HEK293T (cell line): ENCODE results near the gene CLMP.
A peak's percentile ranks its signal among the peaks of the same experiment; 100 is the strongest.

Experiments used
- CTCF ChIA-PET: fragments of 350-600 bp; formaldehyde crosslinking; extraction: SDS; loops from one replicate; lab custom pipeline; 2021; ENCODE audit warnings: antibody characterized with exemption, inconsistent platforms; lab: Yijun Ruan, JAX
- POLR2A ChIA-PET: fragments of 350-600 bp; formaldehyde crosslinking; extraction: SDS; loops from one replicate; lab custom pipeline; 2020; ENCODE audit warnings: antibody characterized with exemption, inconsistent platforms; lab: Yijun Ruan, JAX
- DNase-seq: peaks from one replicate; pipeline ENCODE4 v3.0.0; 2012; ENCODE audit warnings: mixed read lengths; ENCODE audit errors: extremely low spot score
- ARNT ChIP-seq: fragments of 450-650 bp; IDR thresholded peaks from 2 replicates; pipeline ENCODE4 v1.6.1; 2017; ENCODE audit warnings: mild to moderate bottlenecking
- BHLHE40 ChIP-seq: fragments of 450-650 bp; IDR thresholded peaks from 2 replicates; pipeline ENCODE4 v1.6.1; 2016; ENCODE audit warnings: mild to moderate bottlenecking, moderate library complexity, borderline replicate concordance
- CTBP1 ChIP-seq: fragments of 450-650 bp; IDR thresholded peaks from 2 replicates; pipeline ENCODE4 v1.6.1; 2016; ENCODE audit warnings: borderline replicate concordance
- ELF4 ChIP-seq: fragments of 450-650 bp; IDR thresholded peaks from 2 replicates; pipeline ENCODE4 v1.6.1; 2017; ENCODE audit warnings: antibody characterized with exemption
- FOXA1 ChIP-seq: fragments of 450-650 bp; IDR thresholded peaks from 2 replicates; pipeline ENCODE4 v1.6.1; 2016; ENCODE audit warnings: mild to moderate bottlenecking
- FOXK2 ChIP-seq: fragments of 450-650 bp; IDR thresholded peaks from 2 replicates; pipeline ENCODE4 v1.6.1; 2016; ENCODE audit warnings: mild to moderate bottlenecking
- FOXM1 ChIP-seq: fragments of 450-650 bp; IDR thresholded peaks from 2 replicates; pipeline ENCODE4 v1.6.1; 2017; ENCODE audit warnings: mild to moderate bottlenecking, borderline replicate concordance
- HDGF ChIP-seq: fragments of 450-650 bp; IDR thresholded peaks from 2 replicates; pipeline ENCODE4 v1.6.1; 2017; ENCODE audit warnings: antibody characterized with exemption, borderline replicate concordance
- L3MBTL2 ChIP-seq: fragments of 450-650 bp; conservative IDR thresholded peaks from 2 replicates; pipeline ENCODE4 v1.6.1; 2016; ENCODE audit warnings: mild to moderate bottlenecking
- LEF1 ChIP-seq: fragments of 450-650 bp; IDR thresholded peaks from 2 replicates; pipeline ENCODE4 v1.6.1; 2017; ENCODE audit warnings: mild to moderate bottlenecking, borderline replicate concordance
- NFRKB ChIP-seq: fragments of 450-650 bp; IDR thresholded peaks from 2 replicates; pipeline ENCODE4 v1.6.1; 2016; ENCODE audit warnings: mild to moderate bottlenecking, moderate library complexity
- SP1 ChIP-seq: fragments of 450-650 bp; IDR thresholded peaks from 2 replicates; pipeline ENCODE4 v1.6.1; 2017
- SUZ12 ChIP-seq: fragments of 450-650 bp; IDR thresholded peaks from 2 replicates; pipeline ENCODE4 v1.6.1; 2016; ENCODE audit warnings: mild to moderate bottlenecking
- TARDBP ChIP-seq: fragments of 450-650 bp; IDR thresholded peaks from 2 replicates; pipeline ENCODE4 v1.6.1; 2016
- ZNF384 ChIP-seq: fragments of 450-650 bp; IDR thresholded peaks from 2 replicates; pipeline ENCODE4 v1.6.1; 2016
- TF ChIP-seq, protein P1 (sequence below): fragments of 450-650 bp; IDR thresholded peaks from 2 replicates; pipeline ENCODE4 v1.6.1; 2016

The CLMP gene

DNA sequence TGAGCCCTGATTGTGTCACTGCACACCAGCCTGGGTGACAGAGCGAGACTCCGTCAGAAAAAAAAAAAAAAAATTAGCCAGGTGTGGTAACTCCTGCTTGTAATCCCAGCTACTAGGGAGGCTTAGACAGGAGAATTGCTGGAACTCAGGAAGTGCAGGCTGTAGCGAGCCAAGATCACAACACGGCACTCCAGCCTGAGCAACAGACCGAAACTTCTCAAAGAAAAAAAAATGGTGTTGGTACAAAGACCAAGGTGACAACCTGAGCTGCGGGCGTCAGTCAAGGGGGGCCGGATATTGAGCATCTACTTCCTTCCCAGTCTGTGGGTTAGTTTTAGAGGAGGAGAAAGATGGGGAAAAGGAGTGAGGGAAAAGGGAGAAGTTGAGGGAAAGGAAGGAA is 84.7 kb downstream of the CLMP start:
- CTCF ChIA-PET: interaction anchor here (0.7 to 7.5 kb wide), 4 partner anchors 136 to 187 kb away, joined by 3 to 71 read pairs (median 10); no protein-coding TSS in a partner anchor
- no peak for DNase-seq
- no peak for TF ChIP-seq BHLHE40
- no peak for TF ChIP-seq FOXK2
- TF ChIP-seq ARNT: no peak
- no peak for TF ChIP-seq SP1
- TF ChIP-seq LEF1: no peak
- no peak for TF ChIP-seq SUZ12
- no peak for TF ChIP-seq L3MBTL2
- TF ChIP-seq CTBP1: no peak
- TF ChIP-seq, protein P1, sequence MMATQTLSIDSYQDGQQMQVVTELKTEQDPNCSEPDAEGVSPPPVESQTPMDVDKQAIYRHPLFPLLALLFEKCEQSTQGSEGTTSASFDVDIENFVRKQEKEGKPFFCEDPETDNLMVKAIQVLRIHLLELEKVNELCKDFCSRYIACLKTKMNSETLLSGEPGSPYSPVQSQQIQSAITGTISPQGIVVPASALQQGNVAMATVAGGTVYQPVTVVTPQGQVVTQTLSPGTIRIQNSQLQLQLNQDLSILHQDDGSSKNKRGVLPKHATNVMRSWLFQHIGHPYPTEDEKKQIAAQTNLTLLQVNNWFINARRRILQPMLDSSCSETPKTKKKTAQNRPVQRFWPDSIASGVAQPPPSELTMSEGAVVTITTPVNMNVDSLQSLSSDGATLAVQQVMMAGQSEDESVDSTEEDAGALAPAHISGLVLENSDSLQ: no peak
- no peak for TF ChIP-seq NFRKB
- no peak for TF ChIP-seq FOXM1
- POLR2A ChIA-PET: no interaction called here

DNA sequence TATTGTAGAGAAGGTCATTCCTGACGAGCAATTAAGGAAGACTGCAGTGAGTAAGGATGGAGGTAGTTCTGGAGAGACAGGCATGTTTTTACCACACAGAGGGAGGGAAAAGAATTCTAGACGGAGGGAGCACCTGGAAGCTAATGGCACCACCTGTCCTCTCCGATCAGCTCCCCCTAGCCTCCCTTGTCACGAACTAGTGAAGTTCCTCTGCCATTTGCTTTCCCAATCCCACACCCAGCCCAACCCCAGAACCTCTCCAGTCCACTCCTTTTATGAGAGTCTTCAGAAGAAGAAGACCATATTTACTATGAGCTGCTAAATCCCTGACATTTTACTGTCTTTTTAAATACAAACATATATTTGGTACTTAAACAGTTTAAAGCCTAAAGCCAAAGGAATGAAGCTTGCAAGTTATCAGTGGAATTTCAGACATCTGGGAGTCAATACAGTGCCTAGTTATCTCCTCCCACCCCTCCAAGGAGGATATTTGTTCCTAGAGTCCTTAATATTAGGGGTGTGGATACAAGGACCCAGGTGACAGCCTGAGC is 87.0 kb downstream of the CLMP start:
- POLR2A ChIA-PET: no interaction called here

DNA sequence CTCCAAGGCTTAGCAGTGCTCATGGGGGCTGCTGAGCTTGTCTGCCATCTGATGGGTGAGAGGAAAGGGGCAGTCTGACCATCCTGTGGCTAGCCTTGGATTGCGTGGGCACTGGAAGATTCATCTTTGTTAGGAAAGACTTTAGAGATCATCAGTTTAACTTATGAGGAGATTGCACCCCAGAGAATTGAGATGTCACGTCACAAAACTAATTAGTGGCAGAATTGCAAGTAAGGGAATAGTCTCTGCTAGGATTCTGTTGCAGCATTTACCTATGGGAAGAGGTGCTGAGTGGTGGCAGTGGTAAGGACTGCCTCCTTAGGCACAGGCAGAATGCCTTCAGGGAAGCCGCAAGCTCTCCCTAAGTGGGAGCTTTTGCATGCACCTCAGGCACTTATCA is 90.4 kb downstream of the CLMP start:
- TF ChIP-seq SUZ12 (no peak), ELF4 (no peak), L3MBTL2 (no peak), FOXK2 (no peak), LEF1 (no peak), ARNT (no peak), BHLHE40 (no peak), NFRKB (no peak), FOXM1 (no peak), ZNF384 (no peak), CTBP1 (no peak), TARDBP (no peak), HDGF (no peak), FOXA1 (no peak), SP1 (no peak)
- ChIA-PET POLR2A (no interaction called here), CTCF (interaction anchor here (0.7 to 2.6 kb wide), 3 partner anchors 57 to 157 kb away, joined by 3 to 21 read pairs (median 3); no protein-coding TSS in a partner anchor)
- no peak for DNase-seq

More for the DNA sequence above, 87.0 kb downstream of the CLMP start:
- TF ChIP-seq HDGF (no peak), ZNF384 (no peak), BHLHE40 (no peak), CTBP1 (no peak), FOXA1 (no peak), ARNT (no peak), SUZ12 (no peak), LEF1 (no peak), NFRKB (no peak), FOXM1 (no peak), TARDBP (no peak), ELF4 (no peak)
- DNase-seq: no peak
- CTCF ChIA-PET: interaction anchor here (3.7 to 7.5 kb wide), 2 partner anchors 138 to 153 kb away, joined by 16 to 71 read pairs; no protein-coding TSS in a partner anchor

DNA sequence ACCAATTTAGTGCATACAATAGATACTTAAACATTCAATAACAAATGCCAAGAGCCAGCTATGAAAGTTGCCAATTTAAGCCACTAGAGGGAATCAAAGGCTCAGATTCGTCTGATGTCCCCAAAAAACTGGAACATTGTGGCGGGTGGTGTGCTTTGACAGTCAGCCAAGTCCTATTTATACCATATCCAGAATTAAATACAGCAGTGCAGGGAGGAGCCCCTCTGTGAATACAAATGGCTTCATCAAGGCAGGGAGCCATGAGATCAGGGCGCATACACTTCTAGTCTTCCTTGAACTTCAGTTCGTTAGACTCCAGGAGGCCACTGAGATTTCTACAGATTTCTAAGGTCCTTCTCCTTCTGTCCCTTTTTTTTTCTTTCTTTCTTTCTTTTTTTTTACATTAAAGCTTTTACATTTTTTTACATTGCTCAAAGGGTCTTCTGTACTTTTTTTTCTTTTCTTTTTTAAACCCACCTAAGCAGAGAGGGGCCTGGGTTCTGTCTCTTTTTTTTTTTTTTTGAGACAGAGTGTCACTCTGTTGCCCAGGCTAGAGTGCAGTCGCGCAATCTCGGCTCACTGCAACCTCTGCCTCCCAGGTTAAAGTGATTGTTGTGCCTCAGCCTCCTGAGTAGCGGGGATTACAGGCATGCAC is 91.6 kb downstream of the CLMP start:
- ChIA-PET CTCF (interaction anchor here (0.7 to 2.6 kb wide), 12 partner anchors 9 to 254 kb away, joined by 3 to 27 read pairs (median 5); partner anchors contain the start of gene HSPA8), POLR2A (interaction anchor here (0.7 to 1.0 kb wide), 2 partner anchors 144 to 158 kb away, joined by 3 to 4 read pairs; no protein-coding TSS in a partner anchor)
- peak; percentile 62 for DNase-seq
- TF ChIP-seq ZNF384: peak; percentile 65
- TF ChIP-seq TARDBP: no peak

DNA sequence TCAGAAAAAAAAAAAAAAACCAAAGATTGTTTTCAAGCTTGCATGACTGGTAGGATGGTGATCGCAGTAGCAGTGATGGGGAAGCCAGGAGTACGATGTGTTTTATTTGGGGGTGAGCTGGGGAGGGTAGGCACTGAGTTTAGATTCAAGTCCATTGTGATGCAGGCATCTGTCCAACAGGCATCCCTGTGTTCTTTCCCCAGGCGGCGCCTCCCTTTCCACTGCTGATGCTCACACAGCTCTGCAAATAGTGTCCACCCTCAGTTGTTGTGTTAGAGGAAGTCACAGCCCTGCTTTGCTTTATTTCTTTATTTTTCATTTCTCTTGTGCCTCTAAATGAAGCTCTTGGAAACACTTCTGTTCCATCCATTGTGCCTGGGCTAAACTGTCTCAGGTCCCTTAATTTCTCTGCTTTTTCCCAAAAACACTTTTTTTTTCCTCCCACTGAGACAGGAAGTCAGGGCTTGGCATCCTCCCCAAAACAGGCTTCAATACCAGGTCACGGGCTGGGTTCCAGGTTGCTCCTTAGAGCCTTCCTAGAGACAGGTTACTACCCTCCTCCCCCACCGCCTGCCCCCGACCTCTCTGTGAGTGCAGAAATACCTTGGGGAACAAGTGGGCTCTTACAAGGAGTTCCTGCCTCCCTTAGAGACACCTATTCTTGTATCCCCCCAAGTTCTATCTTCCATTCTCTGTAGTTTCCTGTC is 94.5 kb downstream of the CLMP start:
- no peak for TF ChIP-seq LEF1
- TF ChIP-seq L3MBTL2: no peak
- no peak for TF ChIP-seq SUZ12
- no peak for TF ChIP-seq ELF4
- no peak for TF ChIP-seq NFRKB
- TF ChIP-seq SP1: no peak
- no peak for TF ChIP-seq FOXK2
- TF ChIP-seq FOXA1: no peak
- no peak for TF ChIP-seq ZNF384

DNA sequence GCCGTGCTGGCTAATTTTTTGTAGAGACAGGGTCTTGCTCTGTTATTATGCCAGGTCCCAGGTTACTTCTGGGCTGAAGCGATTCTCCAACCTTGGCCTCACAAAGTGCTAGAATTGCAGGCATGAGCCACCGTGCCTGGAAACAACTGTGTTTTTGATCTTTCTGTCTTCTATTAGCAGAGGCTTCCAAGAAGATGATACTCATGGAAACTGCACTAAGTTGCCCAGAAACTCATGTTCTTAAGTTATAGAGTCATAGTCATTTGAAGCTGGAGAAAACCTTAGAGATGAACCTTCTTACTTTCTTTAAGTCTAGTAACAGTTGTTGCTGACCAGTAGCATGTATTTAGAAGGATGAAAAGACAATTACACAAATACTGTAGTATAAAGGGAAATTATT is 96.1 kb downstream of the CLMP start:
- TF ChIP-seq ELF4 (no peak), NFRKB (no peak), SUZ12 (no peak), TARDBP (no peak)
- POLR2A ChIA-PET: no interaction called here
- CTCF ChIA-PET: interaction anchor here (0.6 kb wide), 1 partner anchor 209 kb away, joined by 5 read pairs; no protein-coding TSS in a partner anchor
- no peak for DNase-seq

More for the DNA sequence above, 94.5 kb downstream of the CLMP start:
- CTCF ChIA-PET: interaction anchor here (0.7 to 1.2 kb wide), 2 partner anchors 9 to 161 kb away, joined by 3 to 4 read pairs; no protein-coding TSS in a partner anchor
- no peak for DNase-seq
- POLR2A ChIA-PET: no interaction called here

DNA sequence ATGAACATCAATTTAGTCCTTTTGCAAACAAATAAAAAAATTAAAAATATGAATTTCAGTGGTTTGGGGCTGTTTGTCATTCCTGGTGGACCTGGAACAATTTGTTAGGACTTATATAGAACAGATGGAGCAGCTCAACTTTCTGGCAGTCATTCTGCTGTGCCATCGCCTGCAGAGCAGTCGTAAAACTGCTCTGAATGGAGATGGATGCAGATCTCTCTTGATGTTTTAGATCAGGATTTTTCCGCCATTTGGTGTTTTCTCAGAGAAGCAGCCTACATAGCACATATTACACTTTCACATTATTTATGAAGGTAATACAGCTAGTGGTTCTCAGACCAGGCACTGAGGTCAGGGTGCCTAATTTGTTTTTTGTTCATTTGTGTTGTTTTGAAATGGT is 101.3 kb downstream of the CLMP start:
- no peak for TF ChIP-seq HDGF
- POLR2A ChIA-PET: no interaction called here
- DNase-seq: no peak
- CTCF ChIA-PET: no interaction called here
